OCI-LY7 (cell line): Measurements from ENCODE around the gene CLTRN. TPM values are rescaled to one million over a fixed set of nuclear protein-coding genes. Genes with fewer than 3 reads are reported as not detected.
A peak's percentile ranks its signal among the peaks of the same experiment; 100 is the strongest.

Source experiments
- BruUV-seq: library from RNA; stranded (reverse); fragments of 400-500 nt; replicated peaks from 2 replicates; lab custom pipeline; 2021; lab: Mats Ljungman, UMichigan
- CTCF ChIA-PET: fragments of 300-600 bp; sonication (Branson Sonifier 250); formaldehyde crosslinking; loops from one replicate; lab custom pipeline; 2022; ENCODE audit warnings: antibody characterized with exemption; ENCODE audit not compliant: unreplicated experiment; lab: Charles Lee
- POLR2A ChIA-PET: fragments of 300-600 bp; sonication (Branson Sonifier 250); formaldehyde crosslinking; loops from one replicate; lab custom pipeline; 2022; ENCODE audit warnings: antibody characterized with exemption; lab: Charles Lee
- DNase-seq: peaks from one replicate; pipeline ENCODE4 v3.0.0-alpha.2; 2015; ENCODE audit warnings: low spot score
- H2AFZ ChIP-seq: fragments of 200-600 bp; sonication (generic), shearing (Covaris generic); 2 replicates; pipeline ENCODE4 v1.6.1; 2014; ENCODE audit warnings: mild to moderate bottlenecking, antibody characterized with exemption, low read length, moderate library complexity
- H3K27ac ChIP-seq: fragments of 200-600 bp; sonication (generic); 2 replicates; pipeline ENCODE4 v1.5.1; 2014; ENCODE audit warnings: mixed run types, low read depth, mild to moderate bottlenecking, moderate library complexity, low read length, inconsistent platforms; ENCODE audit not compliant: poor library complexity, severe bottlenecking
- H3K36me3 ChIP-seq: fragments of 200-600 bp; sonication (generic); 2 replicates; pipeline ENCODE4 v1.6.1; 2014; ENCODE audit warnings: mild to moderate bottlenecking, antibody characterized with exemption, low read length, moderate library complexity, mixed read lengths; ENCODE audit not compliant: insufficient read depth
- H3K4me1 ChIP-seq: fragments of 200-600 bp; sonication (generic); 2 replicates; pipeline ENCODE4 v1.5.1; 2014; ENCODE audit warnings: mild to moderate bottlenecking, low read length; ENCODE audit not compliant: insufficient read depth, poor library complexity, severe bottlenecking
- H3K4me2 ChIP-seq: fragments of 200-600 bp; sonication (generic); 2 replicates; pipeline ENCODE4 v1.6.1; 2014; ENCODE audit warnings: mild to moderate bottlenecking, low read length
- H3K4me3 ChIP-seq: fragments of 200-600 bp; sonication (generic); 2 replicates; pipeline ENCODE4 v1.5.1; 2014; ENCODE audit warnings: mild to moderate bottlenecking, low read depth, low read length; ENCODE audit not compliant: poor library complexity, severe bottlenecking
- H3K79me2 ChIP-seq: fragments of 200-600 bp; sonication (generic); 2 replicates; pipeline ENCODE4 v1.6.1; 2016; ENCODE audit warnings: low read depth, mild to moderate bottlenecking, low read length, moderate library complexity, mixed read lengths; ENCODE audit not compliant: insufficient read depth
- H3K9me2 ChIP-seq: fragments of 200-600 bp; sonication (generic); 2 replicates; pipeline ENCODE4 v1.6.1; 2016; ENCODE audit warnings: mild to moderate bottlenecking, low read length, mixed read lengths; ENCODE audit not compliant: insufficient read depth
- H3K9me3 ChIP-seq: fragments of 200-600 bp; sonication (generic); 2 replicates; pipeline ENCODE4 v1.6.1; 2014; ENCODE audit warnings: mild to moderate bottlenecking, mixed run types, low read length, mixed read lengths
- H4K20me1 ChIP-seq: fragments of 200-600 bp; sonication (generic); 2 replicates; pipeline ENCODE4 v1.6.1; 2014; ENCODE audit warnings: mild to moderate bottlenecking, antibody characterized with exemption, low read length, moderate library complexity, mixed read lengths; ENCODE audit not compliant: insufficient read depth
- EZH2phosphoT487 ChIP-seq: fragments of 200-600 bp; sonication (generic); IDR thresholded peaks from 2 replicates; pipeline ENCODE4 v1.6.1; 2018; ENCODE audit warnings: low read depth, borderline replicate concordance, mild to moderate bottlenecking, mixed run types, antibody characterized with exemption, low read length, moderate library complexity, mixed read lengths
- intact Hi-C: fragments of 100-400 bp; cut with micrococcal nuclease; formaldehyde crosslinking; loops from one replicate; pipeline ENCODE4 v1.10.0; 2022; ENCODE audit not compliant: unreplicated experiment
- total RNA-seq, 2 experiments: library from RNA; depleted of rRNA in 1 of 2; stranded (reverse); fragments of >200 nt in 1 of 2; shearing (Covaris generic) in 1 of 2; gene quantifications; 2 replicates each; pipeline ENCODE4 v1.2.3, GENCODE V29; 2014 to 2022
- TF ChIP-seq, protein P1 (sequence below): fragments of 200-600 bp; sonication (generic); conservative IDR thresholded peaks from 2 replicates; pipeline ENCODE4 v1.5.1; 2014; ENCODE audit warnings: mild to moderate bottlenecking, antibody characterized with exemption, low read length, moderate library complexity, mixed read lengths

CLTRN gene
- total RNA-seq, 2 experiments from 2014 or later, result not detected

DNA sequence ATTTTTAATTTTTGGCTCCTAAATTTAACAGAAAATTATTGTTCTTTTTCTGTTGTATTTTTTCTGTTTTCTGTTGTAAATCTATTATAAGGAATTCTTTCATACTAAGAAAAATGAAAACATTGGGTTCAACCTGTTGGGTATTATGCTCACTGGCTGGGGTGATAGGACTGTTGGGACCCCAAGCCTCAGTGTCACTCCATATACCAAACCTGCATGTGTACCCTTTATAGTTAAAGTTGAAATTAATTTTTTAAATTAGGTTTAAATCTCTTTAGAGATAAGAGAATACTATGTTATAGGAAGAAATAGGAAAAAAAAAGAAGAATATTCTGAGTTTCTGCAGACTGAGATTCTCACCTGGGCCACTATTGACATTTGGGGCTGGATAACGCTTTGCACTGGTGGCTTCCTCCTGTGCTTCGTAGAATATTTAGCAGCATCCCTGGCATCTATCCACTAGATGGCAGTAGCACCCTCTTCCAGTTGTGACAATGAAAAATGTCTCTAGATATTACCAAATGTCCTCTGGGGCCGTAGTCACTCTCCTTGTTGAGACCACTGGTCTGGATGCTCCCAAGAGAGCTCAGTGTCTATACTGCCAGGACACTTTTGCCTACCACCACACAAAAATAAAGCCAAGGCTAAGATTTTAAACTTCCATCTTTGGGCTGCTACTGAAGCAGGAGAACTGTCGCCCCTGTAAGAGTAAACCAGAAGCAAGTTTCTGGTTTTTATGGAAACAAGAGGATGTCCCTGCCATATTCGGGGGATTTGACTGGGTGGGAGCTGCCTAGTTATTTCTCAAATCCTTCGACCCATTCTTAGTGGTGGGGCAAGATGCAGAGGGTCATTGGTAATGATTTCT is 22.4 kb upstream of the CLTRN start:
- Histone ChIP-seq H3K79me2 (no peaks in the 10 kb centered on the region; the same call in 1 of the 2 replicates), H3K4me3 (no peak overlapping the region), H3K4me1 (no peaks in the 10 kb centered on the region), H2AFZ (no peak overlapping the region), H4K20me1 (no peaks in the 10 kb centered on the region), H3K27ac (no peak overlapping the region), H3K9me2 (no peaks in the 10 kb centered on the region), H3K4me2 (no peak overlapping the region), H3K36me3 (peaks cover 22% of the 10 kb centered on the region), H3K9me3 (no peaks in the 10 kb centered on the region)
- DNase-seq, result peak; percentile 63
- CTCF ChIA-PET, result no interaction called here
- intact Hi-C loops, result no loop called here
- no TSS peak for BruUV-seq
- POLR2A ChIA-PET, result no interaction called here
- TF ChIP-seq, protein P1, sequence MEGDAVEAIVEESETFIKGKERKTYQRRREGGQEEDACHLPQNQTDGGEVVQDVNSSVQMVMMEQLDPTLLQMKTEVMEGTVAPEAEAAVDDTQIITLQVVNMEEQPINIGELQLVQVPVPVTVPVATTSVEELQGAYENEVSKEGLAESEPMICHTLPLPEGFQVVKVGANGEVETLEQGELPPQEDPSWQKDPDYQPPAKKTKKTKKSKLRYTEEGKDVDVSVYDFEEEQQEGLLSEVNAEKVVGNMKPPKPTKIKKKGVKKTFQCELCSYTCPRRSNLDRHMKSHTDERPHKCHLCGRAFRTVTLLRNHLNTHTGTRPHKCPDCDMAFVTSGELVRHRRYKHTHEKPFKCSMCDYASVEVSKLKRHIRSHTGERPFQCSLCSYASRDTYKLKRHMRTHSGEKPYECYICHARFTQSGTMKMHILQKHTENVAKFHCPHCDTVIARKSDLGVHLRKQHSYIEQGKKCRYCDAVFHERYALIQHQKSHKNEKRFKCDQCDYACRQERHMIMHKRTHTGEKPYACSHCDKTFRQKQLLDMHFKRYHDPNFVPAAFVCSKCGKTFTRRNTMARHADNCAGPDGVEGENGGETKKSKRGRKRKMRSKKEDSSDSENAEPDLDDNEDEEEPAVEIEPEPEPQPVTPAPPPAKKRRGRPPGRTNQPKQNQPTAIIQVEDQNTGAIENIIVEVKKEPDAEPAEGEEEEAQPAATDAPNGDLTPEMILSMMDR, result peak; percentile 78
- no peak for TF ChIP-seq EZH2phosphoT487

- no peak for TF ChIP-seq EZH2phosphoT487
- TF ChIP-seq, protein P1, result no peak
- peaks cover 12% of the 10 kb centered on the region; the same call in 1 of the 2 replicates for H3K79me2 ChIP-seq
- no peak overlapping the region for H3K4me2 ChIP-seq
- H2AFZ ChIP-seq, result no peak overlapping the region
- no peaks in the 10 kb centered on the region for H3K4me1 ChIP-seq
- DNase-seq, result no peak
- H3K4me3 ChIP-seq, result no peak overlapping the region
- H3K9me2 ChIP-seq, result no peaks in the 10 kb centered on the region
- H3K27ac ChIP-seq, result no peak overlapping the region
- H3K36me3 ChIP-seq, result peaks cover 31% of the 10 kb centered on the region
- intact Hi-C loops, result no loop called here
- H4K20me1 ChIP-seq, result no peaks in the 10 kb centered on the region
- ChIA-PET CTCF (no interaction called here), POLR2A (interaction anchor here (0.7 kb wide), 1 partner anchor 734 kb away, joined by 3 read pairs; no protein-coding TSS in a partner anchor)
- H3K9me3 ChIP-seq, result no peaks in the 10 kb centered on the region
- BruUV-seq, result no TSS peak
Observed at GRCh38 chrX:15683193-15683592, 18.6 kb upstream of the CLTRN start.

DNA sequence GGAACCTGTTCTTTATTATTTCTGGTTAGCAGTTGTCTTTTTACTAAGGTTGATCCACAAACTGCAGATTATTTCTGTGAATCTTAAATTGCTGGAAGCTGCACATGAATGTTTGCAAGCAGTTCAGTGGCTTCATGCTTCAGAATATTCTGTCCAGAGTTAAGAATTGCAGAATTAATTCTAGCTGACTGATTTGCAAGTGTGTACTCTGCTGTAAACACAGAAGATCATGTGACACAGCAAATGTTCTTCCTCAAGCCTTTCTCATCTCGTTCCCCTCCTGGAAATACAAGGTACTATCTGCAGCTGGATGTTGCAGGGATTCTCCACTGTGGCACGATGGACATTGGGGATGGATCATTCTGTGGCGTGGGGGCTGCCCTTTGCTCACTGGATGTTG is 16.8 kb upstream of the CLTRN start:
- ChIA-PET POLR2A (no interaction called here), CTCF (no interaction called here)
- no TSS peak for BruUV-seq
- H3K9me2 ChIP-seq, result no peaks in the 10 kb centered on the region
- H3K9me3 ChIP-seq, result no peaks in the 10 kb centered on the region
- H3K4me3 ChIP-seq, result no peak overlapping the region
- H3K4me1 ChIP-seq, result peaks cover 16% of the 10 kb centered on the region
- H2AFZ ChIP-seq, result no peak overlapping the region
- no peak overlapping the region for H3K27ac ChIP-seq
- TF ChIP-seq EZH2phosphoT487, result no peak
- TF ChIP-seq, protein P1, result no peak
- DNase-seq, result no peak
- intact Hi-C loops, result no loop called here
- peaks cover 29% of the 10 kb centered on the region for H3K36me3 ChIP-seq
- H3K79me2 ChIP-seq, result peaks cover 30% of the 10 kb centered on the region
- no peak overlapping the region for H3K4me2 ChIP-seq
- H4K20me1 ChIP-seq, result no peaks in the 10 kb centered on the region
